Measurements from ENCODE around the gene HTR6.

DNA sequence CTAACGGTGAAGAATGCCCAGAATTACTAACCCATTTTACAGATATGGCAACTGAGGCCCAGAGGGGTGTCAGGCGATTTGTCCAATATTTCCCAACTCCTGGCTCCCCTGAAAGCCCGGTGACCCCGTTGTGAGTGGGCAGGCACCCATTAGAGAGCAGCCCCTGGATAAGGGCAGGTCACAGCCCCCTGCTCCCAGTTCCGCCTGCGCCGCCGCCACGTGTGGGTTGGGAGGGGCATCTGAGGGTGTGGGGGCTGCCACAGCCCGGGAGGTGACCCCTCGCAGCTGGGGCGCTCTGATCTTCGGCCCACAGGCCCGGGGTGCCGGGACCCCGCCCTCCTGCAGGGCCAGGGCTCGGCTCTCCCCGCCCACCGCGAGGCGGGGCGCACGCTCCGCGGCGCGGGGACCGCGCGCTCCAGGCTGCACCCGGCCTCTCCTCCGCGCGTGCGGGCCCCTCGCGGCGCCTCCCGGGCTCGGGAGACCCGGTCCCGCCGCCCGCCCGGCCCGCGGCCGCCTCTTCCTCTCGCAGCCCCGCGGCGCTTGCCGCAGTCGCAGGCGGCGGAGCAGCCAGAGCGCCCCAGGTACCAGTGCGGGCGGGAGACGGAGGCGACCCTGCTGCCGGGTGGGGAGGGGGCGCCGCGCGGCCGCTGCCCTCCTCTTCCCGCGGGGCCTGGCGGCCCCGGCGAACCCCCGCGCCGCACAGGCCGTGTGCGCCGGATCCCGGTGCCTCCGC is at the start of gene HTR6:
- TF ChIP-seq CTCF (conservative IDR thresholded peaks at IDR 0.05; ENCODE audit: low read depth, low read length) (no peak), EZH2 (IDR thresholded peaks at IDR 0.05; ENCODE audit: low read length, unreplicated experiment) (no peak)
